T-cell (primary cell): Measurements from ENCODE around the gene LEO1. TPM values are rescaled to one million over a fixed set of nuclear protein-coding genes. Genes with fewer than 3 reads are reported as not detected.
A peak's percentile ranks its signal among the peaks of the same experiment; 100 is the strongest.

Experiments
- ATAC-seq, 4 experiments: fragments of 200-7000 bp in 3 of 4; fragments of 150-1000 bp in 1 of 4; cut with Tn5 transposase; replicated peaks in 1 of 4; 1 replicate in 3 of 4; 2 replicates in 1 of 4; pipeline ENCODE4 v1.10.0; 2021; ENCODE audit warnings: moderate library complexity in 3 of 4, mild to moderate bottlenecking in 2 of 4, moderate number of reproducible peaks in 1 of 4
- CTCF ChIA-PET, 2 donors: fragments of 300-600 bp; sonication (Branson Sonifier 250); formaldehyde crosslinking; loops; one replicate each; lab custom pipeline; 2022; ENCODE audit warnings: antibody characterized with exemption in 2 of 2; lab: Charles Lee
- POLR2A ChIA-PET, 2 donors: fragments of 300-600 bp; sonication (Branson Sonifier 250); formaldehyde crosslinking; loops; one replicate each; lab custom pipeline; 2022; ENCODE audit warnings: antibody characterized with exemption in 2 of 2; lab: Charles Lee
- DNase-seq, 35 experiments: peaks; one replicate each; pipeline versions ENCODE4 v3.0.0 to v3.0.0-alpha.2; 2013 to 2023
- H3K27ac ChIP-seq: one replicate; pipeline ENCODE4 v1.5.1; 2013; ENCODE audit warnings: low read length
- H3K27me3 ChIP-seq, 2 experiments: replicated peaks in 1 of 2; 1 replicate in 1 of 2; 2 replicates in 1 of 2; pipeline versions ENCODE4 v1.6.1 to v1.7.0; 2013; ENCODE audit warnings: low read length in 1 of 2, mixed read lengths in 1 of 2; ENCODE audit not compliant: control insufficient read depth in 2 of 2, insufficient read depth in 2 of 2; ENCODE audit errors: extremely low read depth in 1 of 2
- H3K36me3 ChIP-seq, 2 donors: 1 replicate in 1 of 2; 2 replicates in 1 of 2; pipeline versions ENCODE4 v1.6.1 to v1.7.0; 2013; ENCODE audit warnings: low read length in 1 of 2; ENCODE audit not compliant: control insufficient read depth in 2 of 2, insufficient read depth in 1 of 2; ENCODE audit errors: extremely low read depth in 1 of 2
- H3K4me1 ChIP-seq, 2 experiments: 1 replicate in 1 of 2; 2 replicates in 1 of 2; pipeline versions ENCODE4 v1.6.1 to v1.7.0; 2013; ENCODE audit warnings: low read length in 2 of 2, mixed read lengths in 1 of 2; ENCODE audit not compliant: insufficient read depth in 2 of 2, control insufficient read depth in 1 of 2; ENCODE audit errors: extremely low read depth in 1 of 2
- H3K4me3 ChIP-seq, 2 donors: 1 replicate in 1 of 2; 2 replicates in 1 of 2; pipeline versions ENCODE4 v1.5.1 to v1.7.0; 2013; ENCODE audit warnings: mild to moderate bottlenecking in 2 of 2, low read length in 1 of 2, moderate library complexity in 1 of 2; ENCODE audit not compliant: control insufficient read depth in 1 of 2; ENCODE audit errors: extremely low read depth in 1 of 2
- H3K9me3 ChIP-seq: 2 replicates; pipeline ENCODE4 v1.7.0; 2013
- H3K27ac Mint-ChIP-seq, 2 donors: one replicate each; pipeline ENCODE4 v1.8.0; 2020 to 2021; ENCODE audit warnings: mild to moderate bottlenecking in 2 of 2, mixed read lengths in 2 of 2
- H3K27me3 Mint-ChIP-seq, 2 donors: one replicate each; pipeline ENCODE4 v1.8.0; 2021 to 2022; ENCODE audit warnings: mixed read lengths in 2 of 2
- H3K36me3 Mint-ChIP-seq: one replicate; pipeline ENCODE4 v1.8.0; 2021; ENCODE audit warnings: mixed read lengths
- H3K4me1 Mint-ChIP-seq, 3 donors: one replicate each; pipeline ENCODE4 v1.8.0; 2020 to 2022; ENCODE audit warnings: mixed read lengths in 3 of 3, mild to moderate bottlenecking in 1 of 3
- H3K4me3 Mint-ChIP-seq, 3 donors: one replicate each; pipeline ENCODE4 v1.8.0; 2020 to 2022; ENCODE audit warnings: mild to moderate bottlenecking in 3 of 3, mixed read lengths in 3 of 3, moderate library complexity in 3 of 3
- H3K9me3 Mint-ChIP-seq, 3 donors: one replicate each; pipeline ENCODE4 v1.8.0; 2020 to 2022; ENCODE audit warnings: mixed read lengths in 3 of 3
- WGBS: methylation state at CpG from one replicate; pipeline ENCODE4 v1.1.5; 2013; ENCODE audit warnings: missing lambda C conversion rate; ENCODE audit not compliant: insufficient coverage; 5-methylcytosine and 5-hydroxymethylcytosine counted together
- total RNA-seq, 35 experiments: library from RNA in 6 of 35; stranded (reverse) in 6 of 35; fragments of 120-200 nt in 1 of 35; gene quantifications; one replicate each; pipeline versions ENCODE4 v1.2.1 to v1.2.4 and lab custom pipeline; 2013 to 2026

Gene LEO1
- total RNA-seq = 10 to 100 TPM in 4 of 5 donors, 1 to 10 TPM in 1; 8.6 to 20.2 (median 16.7) TPM
- total RNA-seq (2013) = 24.5 TPM
- total RNA-seq (lab: John Stamatoyannopoulos, UW) = 18.0 to 77.4 (median 32.9) reads per million in 29 experiments

DNA sequence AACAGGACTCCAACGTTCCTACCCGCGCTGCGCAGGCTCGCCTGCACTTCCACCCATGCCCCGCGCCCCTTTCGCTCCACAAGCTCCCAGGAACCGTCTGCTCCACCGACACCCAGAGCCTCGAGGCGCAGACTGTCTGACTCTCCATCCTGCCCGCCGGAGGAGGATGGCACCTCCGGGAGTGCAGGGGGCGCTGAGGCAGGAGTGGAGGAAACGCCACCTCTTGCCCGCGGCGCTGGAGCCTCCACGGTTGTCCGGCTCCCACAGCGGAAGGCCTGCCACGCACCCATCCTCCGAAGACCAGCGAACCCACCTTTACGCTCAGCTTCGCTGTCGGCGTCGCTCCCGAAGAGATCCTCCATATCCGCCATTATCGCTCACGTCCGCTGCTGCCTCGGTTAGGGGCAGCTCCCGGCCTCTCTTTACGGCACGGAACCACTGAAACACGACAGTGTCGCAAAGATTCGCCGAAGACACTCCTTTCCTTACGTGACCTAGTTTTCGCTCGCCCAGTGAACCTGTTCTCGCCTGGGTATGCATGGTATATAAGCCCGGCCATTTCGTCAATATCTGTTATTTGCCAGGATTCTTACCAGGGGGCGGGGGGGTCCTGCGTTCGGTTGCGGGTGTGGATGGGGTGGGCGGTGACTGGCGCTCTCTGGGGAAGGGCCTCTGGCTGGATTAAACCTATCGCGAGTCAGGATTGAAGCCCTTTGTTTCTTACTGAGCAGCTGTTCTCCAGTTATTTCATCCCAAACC is at the start of gene LEO1:
Gene LEO1 (minus strand): TSS at position 404 of the 759 bp plus-strand sequence. CDS start 33 bp downstream, at position 371.
- ChIA-PET POLR2A (interaction anchor here (0.6 to 0.9 kb wide), 3 partner anchors 36 to 207 kb away, joined by 3 to 4 read pairs (median 3); no protein-coding TSS in a partner anchor), CTCF (interaction anchor here (0.5 to 2.2 kb wide), 10 partner anchors 9 to 257 kb away, joined by 3 to 11 read pairs (median 5); no protein-coding TSS in a partner anchor)
- peak within 1 kb of the TSS; percentile 87 for H3K27ac ChIP-seq
- Mint-ChIP-seq H3K36me3 (peaks cover 9% of the 10 kb centered on the region), H3K9me3 (peaks cover 4 to 7% (median 6%) of the 10 kb centered on the region in 3 donors), H3K4me1 (peaks cover 18 to 28% (median 26%) of the 10 kb centered on the region in 3 donors), H3K27me3 (no peaks in the 10 kb centered on the region), H3K27ac (peak within 1 kb of the TSS; percentile 95 to 97), H3K4me3 (peak within 1 kb of the TSS; percentile 96 to 99 (median 97))
- H3K4me1 ChIP-seq = peaks cover 10 to 24% of the 10 kb centered on the region in 2 experiments
- peaks cover 0 to 3% of the 10 kb centered on the region in 2 experiments for H3K27me3 ChIP-seq
- H3K4me3 ChIP-seq = peak within 1 kb of the TSS; percentile 95 to 100
- peak; percentile 88 to 93 (median 92) for ATAC-seq
- H3K36me3 ChIP-seq = peaks cover 0 to 2% of the 10 kb centered on the region in 2 donors
- DNase-seq = peak; percentile 70 to 96 (median 86)
- no peaks in the 10 kb centered on the region for H3K9me3 ChIP-seq
- WGBS = under 1% methylated on average over 49 of the region's 58 CpGs

GRCh38 chr15:52021128-52021671 is 49.6 kb upstream of the LEO1 start:
- H3K9me3 ChIP-seq = no peaks in the 10 kb centered on the region
- CTCF ChIA-PET = interaction anchor here in 1 of 2 donors (1.1 to 1.9 kb wide), 3 partner anchors 25 to 50 kb away, joined by 3 to 10 read pairs (median 7); partner anchors contain the start of gene LEO1
- Mint-ChIP-seq H3K9me3 (no peaks in the 10 kb centered on the region), H3K27ac (peak overlapping the region; percentile 66 to 91), H3K36me3 (no peaks in the 10 kb centered on the region), H3K4me1 (peaks cover 37 to 44% (median 43%) of the 10 kb centered on the region in 3 donors), H3K4me3 (peak overlapping the region; percentile 83 to 94 (median 93)), H3K27me3 (no peaks in the 10 kb centered on the region)
- no peak overlapping the region for H3K4me3 ChIP-seq
- POLR2A ChIA-PET = interaction anchor here in 1 of 2 donors (0.5 to 1.4 kb wide), 2 partner anchors 8 to 160 kb away, joined by 5 to 6 read pairs; no protein-coding TSS in a partner anchor
- ATAC-seq = peak in 3 of 4 experiments; percentile 21 to 31 (median 25)
- H3K4me1 ChIP-seq = peaks cover 16% of the 10 kb centered on the region in 2 experiments
- WGBS = no CpG with 5 or more reads among the region's 4 CpGs
- DNase-seq = peak in 33 of 35 experiments; percentile 6 to 78 (median 30)
- H3K36me3 ChIP-seq = peaks cover 0 to 2% of the 10 kb centered on the region in 2 donors
- no peak overlapping the region for H3K27ac ChIP-seq
- peaks cover 0 to 4% of the 10 kb centered on the region in 2 experiments for H3K27me3 ChIP-seq

DNA sequence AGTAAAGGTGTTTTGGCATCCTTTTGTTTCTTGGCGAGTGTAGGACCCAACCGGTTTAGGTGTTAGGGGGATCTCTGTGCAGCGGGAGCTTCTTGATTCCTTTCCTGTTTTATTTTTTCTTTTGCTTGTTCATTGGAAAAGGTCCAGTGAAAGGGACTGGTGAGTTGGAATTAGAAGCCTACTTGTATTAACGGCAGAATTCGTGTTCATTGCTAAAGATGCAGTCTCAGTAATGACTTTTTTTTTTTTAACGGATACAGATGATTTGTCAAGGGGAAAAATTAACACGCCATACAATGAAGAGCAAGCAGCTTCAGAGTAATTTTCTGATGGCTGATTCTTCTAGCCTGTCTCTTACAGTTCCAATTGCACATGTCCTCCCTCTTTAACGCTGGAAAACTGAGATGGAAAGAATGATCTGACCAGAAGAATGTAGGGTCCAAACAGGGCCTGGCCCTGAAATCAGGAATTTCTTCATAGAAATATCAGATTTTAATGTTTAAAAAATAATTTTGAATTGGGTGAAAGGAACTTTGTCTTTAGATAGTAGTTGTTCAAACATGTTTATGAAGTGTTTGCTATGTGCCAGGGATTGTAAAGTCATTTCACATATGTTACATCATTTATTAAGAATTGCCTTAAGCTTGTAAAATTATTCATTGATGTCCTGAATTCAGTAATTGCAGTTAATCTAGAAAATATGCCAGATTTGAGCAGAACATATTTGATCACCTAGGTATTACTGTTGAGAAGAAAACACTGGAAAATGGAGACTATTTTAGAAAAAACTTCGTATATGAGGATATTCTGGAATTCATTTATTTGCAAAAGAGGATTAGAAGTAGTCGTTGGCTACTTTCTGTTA is 48.9 kb upstream of the LEO1 start:
- 5% methylated on average over 4 of the region's 10 CpGs for WGBS
- Histone ChIP-seq H3K36me3 (peaks cover 0 to 2% of the 10 kb centered on the region in 2 donors), H3K4me3 (peak overlapping the region; percentile 65 to 81), H3K9me3 (no peaks in the 10 kb centered on the region), H3K4me1 (peaks cover 16% of the 10 kb centered on the region in 2 experiments), H3K27me3 (peaks cover 0 to 4% of the 10 kb centered on the region in 2 experiments), H3K27ac (peak overlapping the region; percentile 71)
- Mint-ChIP-seq H3K9me3 (no peaks in the 10 kb centered on the region), H3K27ac (peak overlapping the region; percentile 91 to 94), H3K4me3 (peak overlapping the region; percentile 83 to 94 (median 93)), H3K4me1 (peaks cover 37 to 38% (median 37%) of the 10 kb centered on the region in 3 donors), H3K36me3 (no peaks in the 10 kb centered on the region), H3K27me3 (no peaks in the 10 kb centered on the region)
- ATAC-seq (no peak), DNase-seq (peak in 4 of 35 experiments; percentile 3 to 39 (median 16))
- CTCF ChIA-PET = interaction anchor here (0.7 to 1.9 kb wide), 6 partner anchors 23 to 200 kb away, joined by 3 to 10 read pairs (median 5); partner anchors contain the start of gene LEO1 (in 1 of the 2)
- POLR2A ChIA-PET = interaction anchor here (0.6 to 1.4 kb wide), 5 partner anchors 9 to 115 kb away, joined by 3 to 7 read pairs (median 3); no protein-coding TSS in a partner anchor

DNA sequence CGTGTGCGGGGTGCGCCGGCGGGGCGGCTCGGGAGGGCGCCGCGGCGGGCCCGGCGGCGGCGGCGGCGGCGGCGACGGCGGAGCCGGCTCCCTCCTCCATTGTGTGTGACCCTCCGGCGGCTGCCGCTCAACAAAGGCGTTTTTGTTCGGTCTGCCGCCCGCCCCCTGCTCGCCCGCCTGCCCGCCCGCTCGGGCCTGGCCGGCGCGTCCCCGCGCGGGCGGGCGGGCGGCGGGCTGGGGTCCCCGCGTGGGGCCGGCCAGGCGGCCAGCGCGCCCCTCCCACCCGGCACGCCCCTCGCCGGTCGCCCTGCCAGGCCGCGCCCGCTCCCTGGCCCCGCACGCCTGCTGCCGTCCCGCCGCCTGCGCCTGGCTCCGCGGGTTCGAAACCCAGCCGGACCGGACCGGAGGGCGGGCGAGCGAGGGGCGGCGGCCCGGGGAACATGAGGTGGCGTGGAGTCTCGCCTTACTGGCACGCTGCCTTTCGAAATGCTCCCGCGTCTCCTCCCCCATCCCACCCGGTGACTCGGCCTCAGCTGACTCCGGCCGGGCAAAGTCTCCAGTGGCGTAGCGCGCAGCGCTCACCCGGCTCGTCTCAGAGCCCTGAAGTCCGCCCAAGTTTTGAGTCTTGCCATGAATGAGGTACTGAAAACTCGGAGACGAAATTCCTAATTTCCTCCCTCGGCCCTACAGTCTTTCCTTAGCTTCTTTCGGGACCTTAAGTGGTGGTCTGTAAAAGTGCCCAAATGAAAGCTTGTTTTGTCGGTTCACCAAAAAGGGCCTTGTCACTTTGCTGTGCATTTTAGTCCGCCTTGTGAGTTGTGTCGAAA is 48.0 kb upstream of the LEO1 start:
- WGBS = under 1% methylated on average over 96 of the region's 100 CpGs
- Histone ChIP-seq H3K4me1 (peaks cover 16% of the 10 kb centered on the region in 2 experiments), H3K4me3 (peak overlapping the region; percentile 65 to 81), H3K27ac (peak overlapping the region; percentile 95), H3K27me3 (peaks cover 0 to 4% of the 10 kb centered on the region in 2 experiments), H3K9me3 (no peaks in the 10 kb centered on the region), H3K36me3 (no peaks in the 10 kb centered on the region)
- DNase-seq (peak; percentile 7 to 68 (median 36)), ATAC-seq (peak; percentile 65 to 71 (median 68))
- H3K4me1 Mint-ChIP-seq = peaks cover 37 to 38% (median 37%) of the 10 kb centered on the region in 3 donors
- peak overlapping the region; percentile 96 to 98 for H3K27ac Mint-ChIP-seq
- ChIA-PET POLR2A (interaction anchor here (0.6 to 1.4 kb wide), 5 partner anchors 10 to 115 kb away, joined by 3 to 7 read pairs (median 3); no protein-coding TSS in a partner anchor), CTCF (interaction anchor here (0.6 to 1.9 kb wide), 6 partner anchors 24 to 59 kb away, joined by 3 to 10 read pairs (median 6); partner anchors contain the start of gene LEO1 (in 1 of the 2))
- H3K36me3 Mint-ChIP-seq = no peaks in the 10 kb centered on the region
- no peaks in the 10 kb centered on the region for H3K9me3 Mint-ChIP-seq
- peak overlapping the region; percentile 83 to 97 (median 93) for H3K4me3 Mint-ChIP-seq
- H3K27me3 Mint-ChIP-seq = no peaks in the 10 kb centered on the region
